Measurements from ENCODE around the gene PRR23C.

DNA sequence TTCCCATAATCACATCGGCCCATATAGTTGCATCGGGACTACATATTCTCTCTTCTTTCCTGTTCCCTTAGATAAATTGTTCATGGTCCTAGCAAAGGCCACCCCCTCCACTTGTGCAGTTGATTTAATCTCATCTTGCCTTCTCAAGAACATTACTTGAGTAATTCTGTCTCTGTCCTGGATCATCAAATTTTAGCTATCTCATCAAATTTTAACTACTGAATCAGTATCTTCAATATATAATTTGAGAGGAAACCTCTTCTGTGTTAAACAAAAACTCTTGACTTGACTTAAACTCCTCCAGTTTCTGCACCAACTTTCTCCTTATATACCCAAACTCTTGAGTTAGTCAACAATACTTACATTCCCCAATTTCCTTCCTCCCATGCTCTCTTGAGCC, 19.7 kb downstream of the PRR23C start:
- TF ChIP-seq, protein P1, sequence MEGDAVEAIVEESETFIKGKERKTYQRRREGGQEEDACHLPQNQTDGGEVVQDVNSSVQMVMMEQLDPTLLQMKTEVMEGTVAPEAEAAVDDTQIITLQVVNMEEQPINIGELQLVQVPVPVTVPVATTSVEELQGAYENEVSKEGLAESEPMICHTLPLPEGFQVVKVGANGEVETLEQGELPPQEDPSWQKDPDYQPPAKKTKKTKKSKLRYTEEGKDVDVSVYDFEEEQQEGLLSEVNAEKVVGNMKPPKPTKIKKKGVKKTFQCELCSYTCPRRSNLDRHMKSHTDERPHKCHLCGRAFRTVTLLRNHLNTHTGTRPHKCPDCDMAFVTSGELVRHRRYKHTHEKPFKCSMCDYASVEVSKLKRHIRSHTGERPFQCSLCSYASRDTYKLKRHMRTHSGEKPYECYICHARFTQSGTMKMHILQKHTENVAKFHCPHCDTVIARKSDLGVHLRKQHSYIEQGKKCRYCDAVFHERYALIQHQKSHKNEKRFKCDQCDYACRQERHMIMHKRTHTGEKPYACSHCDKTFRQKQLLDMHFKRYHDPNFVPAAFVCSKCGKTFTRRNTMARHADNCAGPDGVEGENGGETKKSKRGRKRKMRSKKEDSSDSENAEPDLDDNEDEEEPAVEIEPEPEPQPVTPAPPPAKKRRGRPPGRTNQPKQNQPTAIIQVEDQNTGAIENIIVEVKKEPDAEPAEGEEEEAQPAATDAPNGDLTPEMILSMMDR (IDR thresholded peaks at IDR 0.05; ENCODE audit: insufficient read depth, low read length, poor library complexity, severe bottlenecking), result no peak
- TF ChIP-seq EZH2phosphoT487 (conservative IDR thresholded peaks at IDR 0.05; ENCODE audit: low read length), result no peak

Data from SU-DHL-6 (cell line).